Skin epidermis (tissue), 12 donors: ENCODE data around the gene FAM181B.

Experiments used
- H3K27ac ChIP-seq, 21 experiments: fragments of 200-600 bp; sonication (generic) in 11 of 21; one replicate each; pipeline ENCODE4 v1.5.0; 2020; ENCODE audit warnings: mild to moderate bottlenecking in 3 of 21, inconsistent platforms in 2 of 21, moderate library complexity in 2 of 21
- H3K4me3 ChIP-seq, 7 experiments: fragments of 200-600 bp; sonication (generic) in 2 of 7; one replicate each; pipeline ENCODE4 v1.5.0; 2020; ENCODE audit warnings: inconsistent platforms in 2 of 7, mild to moderate bottlenecking in 2 of 7, moderate library complexity in 1 of 7

Gene FAM181B

GRCh38 chr11:82734120-82734479 lies 436 bp upstream of the FAM181B start:
- H3K4me3 ChIP-seq, result peak overlapping the region in 4 of 7 experiments; percentile 33 to 61 (median 46)
- H3K27ac ChIP-seq, result no peak overlapping the region

- Histone ChIP-seq H3K27ac (peak overlapping the region in 4 of 21 experiments; percentile 1 to 59 (median 17)), H3K4me3 (peak overlapping the region; percentile 20 to 61 (median 34))
Measured at GRCh38 chr11:82732734-82733443, 775 bp downstream of the FAM181B start.

- H3K27ac ChIP-seq, result peak overlapping the region in 2 of 21 experiments; percentile 25 to 59
Measured at GRCh38 chr11:82732348-82732733, 1.3 kb downstream of the FAM181B start.

GRCh38 chr11:82731691-82732277 lies 1.9 kb downstream of the FAM181B start:
- H3K27ac ChIP-seq, result no peak overlapping the region
- peak overlapping the region in 1 of 7 experiments; percentile 61 for H3K4me3 ChIP-seq

More at GRCh38 chr11:82732348-82732733, 1.3 kb downstream of the FAM181B start:
- peak overlapping the region in 6 of 7 experiments; percentile 29 to 61 (median 38) for H3K4me3 ChIP-seq

- Histone ChIP-seq H3K27ac (no peak overlapping the region), H3K4me3 (no peak overlapping the region)
Measured at GRCh38 chr11:82730754-82731153, 2.9 kb downstream of the FAM181B start.

GRCh38 chr11:82730286-82730685 lies 3.4 kb downstream of the FAM181B start:
- no peak overlapping the region for H3K27ac ChIP-seq
- no peak overlapping the region for H3K4me3 ChIP-seq

- no peak overlapping the region for H3K4me3 ChIP-seq
- H3K27ac ChIP-seq, result peak overlapping the region in 5 of 21 experiments; percentile 9 to 47 (median 32)
Measured at GRCh38 chr11:82724026-82724425, 9.6 kb downstream of the FAM181B start.

- Histone ChIP-seq H3K4me3 (no peak overlapping the region), H3K27ac (peak overlapping the region in 1 of 21 experiments; percentile 50)
Measured at GRCh38 chr11:82722231-82722630, 11.4 kb downstream of the FAM181B start.

- H3K27ac ChIP-seq, result no peak overlapping the region
- no peak overlapping the region for H3K4me3 ChIP-seq
Measured at GRCh38 chr11:82720267-82721065, 13.2 kb downstream of the FAM181B start.

GRCh38 chr11:82719361-82720105 lies 14.1 kb downstream of the FAM181B start:
- no peak overlapping the region for H3K4me3 ChIP-seq
- H3K27ac ChIP-seq, result no peak overlapping the region

GRCh38 chr11:82718821-82719220 lies 14.8 kb downstream of the FAM181B start:
- no peak overlapping the region for H3K27ac ChIP-seq
- H3K4me3 ChIP-seq, result no peak overlapping the region

GRCh38 chr11:82718307-82718706 lies 15.4 kb downstream of the FAM181B start:
- H3K27ac ChIP-seq, result no peak overlapping the region
- H3K4me3 ChIP-seq, result no peak overlapping the region

GRCh38 chr11:82714346-82715174 lies 19.1 kb downstream of the FAM181B start:
- H3K27ac ChIP-seq, result no peak overlapping the region
- no peak overlapping the region for H3K4me3 ChIP-seq

GRCh38 chr11:82711648-82712047 lies 22.0 kb downstream of the FAM181B start:
- H3K27ac ChIP-seq, result no peak overlapping the region
- H3K4me3 ChIP-seq, result no peak overlapping the region

- Histone ChIP-seq H3K4me3 (no peak overlapping the region), H3K27ac (no peak overlapping the region)
Measured at GRCh38 chr11:82703796-82704195, 29.9 kb downstream of the FAM181B start.

GRCh38 chr11:82703226-82703625 lies 30.4 kb downstream of the FAM181B start:
- no peak overlapping the region for H3K27ac ChIP-seq

GRCh38 chr11:82701847-82702520 lies 31.7 kb downstream of the FAM181B start:
- Histone ChIP-seq H3K4me3 (no peak overlapping the region), H3K27ac (no peak overlapping the region)

More at GRCh38 chr11:82703226-82703625, 30.4 kb downstream of the FAM181B start:
- H3K4me3 ChIP-seq, result no peak overlapping the region

GRCh38 chr11:82698576-82699352 lies 34.9 kb downstream of the FAM181B start:
- Histone ChIP-seq H3K4me3 (no peak overlapping the region), H3K27ac (no peak overlapping the region)
